ENCODE data around the gene AANAT.

DNA sequence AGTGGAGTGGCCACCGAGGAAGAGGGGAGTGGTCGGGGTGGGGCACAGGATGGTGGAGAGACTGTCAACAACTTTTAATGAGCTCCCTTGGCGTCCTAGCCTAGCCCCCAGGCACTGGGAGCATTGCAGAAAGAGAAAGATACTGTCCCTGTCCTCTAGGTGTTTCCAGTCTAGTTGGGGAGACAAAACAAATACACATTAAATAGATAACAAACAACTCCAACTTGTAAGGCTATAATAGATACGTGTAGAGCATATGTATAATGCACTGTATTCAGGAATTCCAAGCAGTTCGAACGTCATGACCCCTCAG lies 14.0 kb upstream of the AANAT start:
- TF ChIP-seq CTCF (conservative IDR thresholded peaks at IDR 0.05) (no peak; the same call in 1 of the 2 replicates), EZH2 (IDR thresholded peaks at IDR 0.05; ENCODE audit: low read depth) (no peak)

Measured in PC-9 (cell line).